ENCODE data around the gene COG7.

GRCh38 chr16:23436951-23437350 lies 16.0 kb downstream of the COG7 start:
- TF ChIP-seq CTCF (IDR thresholded peaks at IDR 0.05): no peak
- TF ChIP-seq POLR2A (IDR thresholded peaks at IDR 0.05): no peak

All from heart left ventricle (tissue), 13 donors.